ENCODE data around the gene HOXB1. TPM values are rescaled to one million over a fixed set of nuclear protein-coding genes. Genes with fewer than 3 reads are reported as not detected.
A peak's percentile ranks its signal among the peaks of the same experiment; 100 is the strongest.

Gene HOXB1
- total RNA-seq, 1 experiment from 2014 or later, result not detected

DNA sequence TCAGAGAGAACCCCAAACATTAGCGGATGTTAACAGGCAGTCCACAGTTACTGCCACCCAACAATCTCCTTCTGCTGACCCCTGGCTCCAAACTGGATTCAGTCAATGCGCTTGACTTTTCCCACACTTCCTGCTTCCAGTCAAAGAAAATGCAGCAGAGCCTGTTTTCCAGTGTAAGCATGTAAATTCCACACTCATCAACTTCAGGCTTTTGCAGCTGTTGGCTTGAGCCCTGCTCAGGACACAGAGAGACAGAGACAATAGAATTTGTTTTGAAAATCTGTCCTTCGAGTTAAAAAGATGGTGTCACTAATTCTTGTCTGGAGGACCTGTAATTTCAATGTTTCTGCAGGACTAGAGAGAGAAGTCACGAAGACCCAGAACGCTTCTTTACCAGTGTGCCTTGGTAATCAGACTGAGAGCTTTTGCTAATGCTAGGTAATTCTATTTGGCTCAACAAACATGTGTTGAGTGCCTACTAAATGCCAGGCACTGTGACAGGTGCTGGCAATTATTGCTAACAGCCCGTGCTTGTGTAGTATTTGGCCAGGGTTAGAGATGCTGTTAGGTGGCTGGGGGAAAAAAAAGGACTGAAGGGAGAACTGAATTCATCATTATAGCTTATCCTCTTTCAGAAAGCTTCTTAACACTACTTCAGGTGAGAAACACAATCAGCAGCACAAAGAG, 32.5 kb downstream of the HOXB1 start:
- ChIA-PET CTCF (interaction anchor here (0.9 kb wide), 1 partner anchor 162 kb away, joined by 3 read pairs; no protein-coding TSS in a partner anchor), POLR2A (ENCODE audit: unreplicated experiment) (interaction anchor here (0.5 kb wide), 1 partner anchor 248 kb away, joined by 6 read pairs; no protein-coding TSS in a partner anchor)
- peaks cover 53% of the 10 kb centered on the region for H3F3A ChIP-seq (ENCODE audit: insufficient read depth, low read depth)
- peak overlapping the region; percentile 3; the same call in 1 of the 2 replicates for H3K4me3 ChIP-seq
- TF ChIP-seq EZH2 (IDR thresholded peaks at IDR 0.05; ENCODE audit: low read depth), result no peak
- TF ChIP-seq, protein P1, sequence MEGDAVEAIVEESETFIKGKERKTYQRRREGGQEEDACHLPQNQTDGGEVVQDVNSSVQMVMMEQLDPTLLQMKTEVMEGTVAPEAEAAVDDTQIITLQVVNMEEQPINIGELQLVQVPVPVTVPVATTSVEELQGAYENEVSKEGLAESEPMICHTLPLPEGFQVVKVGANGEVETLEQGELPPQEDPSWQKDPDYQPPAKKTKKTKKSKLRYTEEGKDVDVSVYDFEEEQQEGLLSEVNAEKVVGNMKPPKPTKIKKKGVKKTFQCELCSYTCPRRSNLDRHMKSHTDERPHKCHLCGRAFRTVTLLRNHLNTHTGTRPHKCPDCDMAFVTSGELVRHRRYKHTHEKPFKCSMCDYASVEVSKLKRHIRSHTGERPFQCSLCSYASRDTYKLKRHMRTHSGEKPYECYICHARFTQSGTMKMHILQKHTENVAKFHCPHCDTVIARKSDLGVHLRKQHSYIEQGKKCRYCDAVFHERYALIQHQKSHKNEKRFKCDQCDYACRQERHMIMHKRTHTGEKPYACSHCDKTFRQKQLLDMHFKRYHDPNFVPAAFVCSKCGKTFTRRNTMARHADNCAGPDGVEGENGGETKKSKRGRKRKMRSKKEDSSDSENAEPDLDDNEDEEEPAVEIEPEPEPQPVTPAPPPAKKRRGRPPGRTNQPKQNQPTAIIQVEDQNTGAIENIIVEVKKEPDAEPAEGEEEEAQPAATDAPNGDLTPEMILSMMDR (conservative IDR thresholded peaks at IDR 0.05), result no peak
- H3K36me3 ChIP-seq (ENCODE audit: low read depth), result no peaks in the 10 kb centered on the region
- peak; percentile 44 to 93 for DNase-seq
- peak overlapping the region; percentile 74 for H3K4me2 ChIP-seq
- H3K27ac ChIP-seq, result peak overlapping the region; percentile 79
- peak overlapping the region; percentile 46; the same call in 1 of the 2 replicates for H2AFZ ChIP-seq
- BruUV-seq (replicated peaks), result no TSS peak
- intact Hi-C loops (cut with micrococcal nuclease; ENCODE audit: unreplicated experiment), result no loop called here
- peaks cover 74% of the 10 kb centered on the region for H3K4me1 ChIP-seq (replicated peaks; ENCODE audit: insufficient read depth)
- H3K9me2 ChIP-seq (ENCODE audit: insufficient read depth), result no peaks in the 10 kb centered on the region
- no peaks in the 10 kb centered on the region for H3K9me3 ChIP-seq (ENCODE audit: insufficient read depth, low read depth)
- no peaks in the 10 kb centered on the region for H3K27me3 ChIP-seq (ENCODE audit: insufficient read depth, low read depth)
- no peaks in the 10 kb centered on the region for H4K20me1 ChIP-seq (ENCODE audit: insufficient read depth)
- H3K79me2 ChIP-seq (ENCODE audit: low read depth), result no peaks in the 10 kb centered on the region

DNA sequence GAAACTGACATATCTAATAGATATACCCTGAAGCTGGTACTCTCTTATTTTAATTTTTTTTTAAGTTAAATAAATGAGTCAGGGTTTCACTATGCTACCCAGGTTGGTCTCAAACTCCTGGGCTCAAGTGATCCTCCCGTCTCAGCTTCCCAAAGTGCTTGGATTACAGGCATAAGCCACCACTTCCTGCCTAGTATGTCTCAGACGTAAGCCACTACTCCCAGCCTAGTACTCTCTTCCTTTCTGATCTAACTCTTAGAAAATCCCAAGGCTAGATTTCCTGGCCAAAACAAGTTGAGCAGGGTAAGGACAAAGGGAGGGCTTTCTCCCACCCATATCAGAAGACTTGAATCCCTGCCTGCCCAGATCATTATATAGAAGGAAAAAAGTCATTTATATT, 33.7 kb downstream of the HOXB1 start:
- Histone ChIP-seq H3K27ac (peak overlapping the region; percentile 79), H3K79me2 (ENCODE audit: low read depth) (no peaks in the 10 kb centered on the region), H4K20me1 (ENCODE audit: insufficient read depth) (no peaks in the 10 kb centered on the region), H2AFZ (no peak overlapping the region), H3K9me3 (ENCODE audit: insufficient read depth, low read depth) (no peaks in the 10 kb centered on the region), H3K27me3 (ENCODE audit: insufficient read depth, low read depth) (no peaks in the 10 kb centered on the region), H3K4me2 (peak overlapping the region; percentile 74), H3K4me3 (no peak overlapping the region), H3K4me1 (replicated peaks; ENCODE audit: insufficient read depth) (peaks cover 86% of the 10 kb centered on the region), H3K9me2 (ENCODE audit: insufficient read depth) (no peaks in the 10 kb centered on the region), H3K36me3 (ENCODE audit: low read depth) (no peaks in the 10 kb centered on the region), H3F3A (ENCODE audit: insufficient read depth, low read depth) (peaks cover 53% of the 10 kb centered on the region)
- DNase-seq, result peak in 1 of 2 experiments; percentile 73
- TF ChIP-seq, protein P1 (conservative IDR thresholded peaks at IDR 0.05), result no peak
- no peak for TF ChIP-seq EZH2 (IDR thresholded peaks at IDR 0.05; ENCODE audit: low read depth)
- no TSS peak for BruUV-seq (replicated peaks)
- ChIA-PET POLR2A (ENCODE audit: unreplicated experiment) (no interaction called here), CTCF (no interaction called here)
- intact Hi-C loops (cut with micrococcal nuclease; ENCODE audit: unreplicated experiment), result no loop called here

DNA sequence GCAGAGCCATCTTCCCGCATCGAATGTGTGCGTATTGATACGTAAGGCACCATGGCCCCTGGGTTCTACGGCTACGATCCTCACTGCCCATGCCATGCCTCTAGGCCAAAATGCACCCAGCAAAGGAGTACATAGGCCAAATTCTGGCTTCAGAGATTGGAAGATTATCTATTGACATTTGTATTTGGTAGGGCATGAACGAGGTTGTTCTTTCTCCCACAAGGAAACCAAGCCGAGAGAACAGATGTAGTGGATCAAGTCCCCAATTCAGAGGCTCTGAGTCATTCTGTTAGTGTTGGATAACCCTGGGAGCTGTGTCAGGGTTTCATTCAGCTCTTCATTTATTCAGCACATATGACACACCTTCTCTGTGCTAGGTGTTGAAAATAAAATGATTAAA, 36.5 kb downstream of the HOXB1 start:
- TF ChIP-seq EZH2 (IDR thresholded peaks at IDR 0.05; ENCODE audit: low read depth), result no peak
- TF ChIP-seq, protein P1 (conservative IDR thresholded peaks at IDR 0.05), result no peak
- Histone ChIP-seq H3K9me2 (ENCODE audit: insufficient read depth) (no peaks in the 10 kb centered on the region), H3K27me3 (ENCODE audit: insufficient read depth, low read depth) (no peaks in the 10 kb centered on the region), H3K36me3 (ENCODE audit: low read depth) (no peaks in the 10 kb centered on the region), H3K79me2 (ENCODE audit: low read depth) (no peaks in the 10 kb centered on the region), H2AFZ (no peak overlapping the region), H3K4me1 (replicated peaks; ENCODE audit: insufficient read depth) (peaks cover 81% of the 10 kb centered on the region), H3K27ac (no peak overlapping the region), H3K4me3 (no peak overlapping the region), H4K20me1 (ENCODE audit: insufficient read depth) (no peaks in the 10 kb centered on the region), H3K4me2 (0 out of 2 replicates have a peak overlapping the region, but pooled peaks have one; percentile 10), H3K9me3 (ENCODE audit: insufficient read depth, low read depth) (no peaks in the 10 kb centered on the region), H3F3A (ENCODE audit: insufficient read depth, low read depth) (peaks cover 54% of the 10 kb centered on the region)
- no peak for DNase-seq
- no TSS peak for BruUV-seq (replicated peaks)
- intact Hi-C loops (cut with micrococcal nuclease; ENCODE audit: unreplicated experiment), result no loop called here
- ChIA-PET POLR2A (ENCODE audit: unreplicated experiment) (no interaction called here), CTCF (no interaction called here)

Measured in PC-9 (cell line).